ENCODE results near the gene GARIN1A. TPM values are rescaled to one million over a fixed set of nuclear protein-coding genes. Genes with fewer than 3 reads are reported as not detected.
A peak's percentile ranks its signal among the peaks of the same experiment; 100 is the strongest.

The GARIN1A gene
- total and polyA plus RNA-seq, 10 of the 15 experiments (the other 5 are each of a cell fraction or from before 2014, with no cell fraction given): 0.04 to 0.43 (median 0.23) TPM; not detected in 1

DNA sequence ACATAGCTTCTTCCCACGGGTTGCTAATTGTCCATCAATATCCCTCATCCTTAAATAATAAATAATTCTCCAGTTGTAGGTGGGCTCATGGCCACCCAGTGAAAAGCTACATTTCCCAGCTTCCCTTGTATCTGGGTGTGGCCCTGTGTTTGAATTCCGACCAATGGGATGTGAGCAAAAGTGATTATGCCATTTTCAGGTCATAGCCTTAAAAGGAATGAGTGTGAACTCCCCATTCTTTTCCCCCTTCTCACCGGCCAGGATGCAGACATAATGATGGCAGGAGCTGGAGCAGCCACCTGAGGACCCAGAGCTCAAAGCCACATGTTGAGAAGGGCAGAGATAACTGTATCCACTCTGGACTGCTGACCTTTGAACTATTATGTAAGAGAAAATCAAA, 36.7 kb downstream of the GARIN1A start:
- no peak overlapping the region for H2AFZ ChIP-seq (ENCODE audit: control insufficient read depth, low read depth, low read length)
- no peaks in the 10 kb centered on the region for H3K27me3 ChIP-seq (replicated peaks in 1 of 2; ENCODE audit: control insufficient read depth in 2 of 2, insufficient read depth in 2 of 2, low read length in 1 of 2)
- H3K79me2 ChIP-seq (ENCODE audit: control insufficient read depth, insufficient read depth, low read length): no peaks in the 10 kb centered on the region
- intact Hi-C loops (cut with micrococcal nuclease; ENCODE audit: unreplicated experiment) (no loop called here), in situ Hi-C loops (cut with MboI) (no loop called here)
- SMC1A ChIA-PET (ENCODE audit: uncharacterized antibody, unreplicated experiment): interaction anchor here (0.5 to 2.3 kb wide), 8 partner anchors 16 to 81 kb away, joined by 3 to 9 read pairs (median 3); no protein-coding TSS in a partner anchor
- no peak overlapping the region for H3K9ac ChIP-seq (ENCODE audit: control insufficient read depth, insufficient read depth, low read length)
- no peak overlapping the region for H3K27ac ChIP-seq (ENCODE audit: control insufficient read depth, insufficient read depth)
- ATAC-seq (no peak; the same call in 2 of the 3 replicates), FAIRE-seq (no peak), DNase-seq (ENCODE audit: low read depth, low spot score) (no peak)
- RAD21 ChIA-PET (ENCODE audit: unreplicated experiment): interaction anchor here (0.5 to 1.6 kb wide), 5 partner anchors 10 to 82 kb away, joined by 3 to 7 read pairs (median 3); partner anchors contain the start of gene CCDC136
- no peaks in the 10 kb centered on the region for H4K20me1 ChIP-seq (ENCODE audit: control insufficient read depth, insufficient read depth)
- H3K4me2 ChIP-seq (ENCODE audit: control insufficient read depth, insufficient read depth): no peak overlapping the region
- no peak for TF ChIP-seq GABPA (IDR thresholded peaks at IDR 0.05; ENCODE audit: low read depth)
- TF ChIP-seq ESRRA (IDR thresholded peaks at IDR 0.05; ENCODE audit: low read length): no peak
- peak; percentile 33; the same call in 1 of the 2 replicates for TF ChIP-seq NR2C1 (IDR thresholded peaks at IDR 0.05)
- no TSS peak for BruUV-seq (replicated peaks)
- POLR2A ChIA-PET: interaction anchor here (0.7 to 1.6 kb wide), 5 partner anchors 9 to 35 kb away, joined by 3 to 5 read pairs (median 3); no protein-coding TSS in a partner anchor
- 3% methylated on average over 3 of the region's 3 CpGs for WGBS (ENCODE audit: insufficient coverage, insufficient replicate concordance, low lambda C conversion rate, missing lambda C conversion rate)
- H3K4me3 ChIP-seq: no peak overlapping the region
- CTCF ChIA-PET: interaction anchor here (0.9 to 1.5 kb wide), 4 partner anchors 11 to 37 kb away, joined by 3 to 5 read pairs (median 4); partner anchors contain the start of gene GARIN1A
- no peaks in the 10 kb centered on the region for H3K36me3 ChIP-seq (ENCODE audit: control insufficient read depth in 2 of 2, insufficient read depth in 2 of 2, low read length in 1 of 2)
- H3K4me1 ChIP-seq (ENCODE audit: control insufficient read depth, insufficient read depth, low read length): no peaks in the 10 kb centered on the region
- H3K9me3 ChIP-seq (replicated peaks; ENCODE audit: control insufficient read depth, insufficient read depth, low read length): no peaks in the 10 kb centered on the region

DNA sequence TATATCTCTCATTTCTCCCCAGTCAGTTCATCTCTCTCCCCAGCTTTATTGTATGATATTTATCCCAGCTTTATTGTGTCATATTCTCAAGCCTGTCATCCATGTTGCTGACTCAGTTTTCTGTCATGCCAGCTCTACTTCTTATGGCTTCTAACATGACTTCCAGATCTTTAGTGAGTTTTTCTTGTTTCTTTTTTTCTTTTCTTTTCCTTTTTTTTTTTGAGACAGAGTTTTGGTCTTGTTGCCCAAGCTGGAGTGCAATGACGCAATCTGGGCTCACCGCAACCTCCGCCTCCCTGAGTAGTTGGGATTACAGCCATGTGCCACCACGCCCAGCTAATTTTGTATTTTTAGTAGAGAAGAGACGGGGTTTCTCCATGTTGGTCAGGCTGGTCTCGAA, 38.4 kb downstream of the GARIN1A start:
- in situ Hi-C loops (cut with MboI): no loop called here
- Histone ChIP-seq H3K4me3 (no peak overlapping the region), H3K36me3 (ENCODE audit: control insufficient read depth in 2 of 2, insufficient read depth in 2 of 2, low read length in 1 of 2) (no peaks in the 10 kb centered on the region), H3K4me2 (ENCODE audit: control insufficient read depth, insufficient read depth) (no peak overlapping the region), H3K27ac (ENCODE audit: control insufficient read depth, insufficient read depth) (no peak overlapping the region), H3K9me3 (replicated peaks; ENCODE audit: control insufficient read depth, insufficient read depth, low read length) (no peaks in the 10 kb centered on the region), H3K9ac (ENCODE audit: control insufficient read depth, insufficient read depth, low read length) (no peak overlapping the region), H3K79me2 (ENCODE audit: control insufficient read depth, insufficient read depth, low read length) (no peaks in the 10 kb centered on the region), H4K20me1 (ENCODE audit: control insufficient read depth, insufficient read depth) (no peaks in the 10 kb centered on the region), H3K27me3 (replicated peaks in 1 of 2; ENCODE audit: control insufficient read depth in 2 of 2, insufficient read depth in 2 of 2, low read length in 1 of 2) (no peaks in the 10 kb centered on the region), H3K4me1 (ENCODE audit: control insufficient read depth, insufficient read depth, low read length) (no peaks in the 10 kb centered on the region), H2AFZ (ENCODE audit: control insufficient read depth, low read depth, low read length) (no peak overlapping the region)
- no TSS peak for BruUV-seq (replicated peaks)
- DNase-seq (ENCODE audit: low read depth, low spot score) (no peak), FAIRE-seq (no peak), ATAC-seq (no peak)
- ChIA-PET CTCF (no interaction called here), POLR2A (interaction anchor here (0.6 to 0.7 kb wide), 2 partner anchors 37 to 887 kb away, joined by 3 to 4 read pairs; no protein-coding TSS in a partner anchor), SMC1A (ENCODE audit: uncharacterized antibody, unreplicated experiment) (interaction anchor here (0.7 to 1.4 kb wide), 5 partner anchors 11 to 174 kb away, joined by 3 to 5 read pairs (median 3); partner anchors contain the start of gene CALU), RAD21 (ENCODE audit: unreplicated experiment) (interaction anchor here (0.6 kb wide), 1 partner anchor 308 kb away, joined by 3 read pairs; no protein-coding TSS in a partner anchor)
- WGBS (ENCODE audit: insufficient coverage, insufficient replicate concordance, low lambda C conversion rate, missing lambda C conversion rate): 55% methylated on average over 5 of the region's 6 CpGs
- no peak for TF ChIP-seq CHD1 (IDR thresholded peaks at IDR 0.05; ENCODE audit: low read depth, low read length)
- no peak for TF ChIP-seq PML (IDR thresholded peaks at IDR 0.05; ENCODE audit: low read length)
- no peak for TF ChIP-seq HDGF (IDR thresholded peaks at IDR 0.05)
- no peak for TF ChIP-seq NR2C2 (IDR thresholded peaks at IDR 0.05; ENCODE audit: borderline replicate concordance, control insufficient read depth, insufficient read length, low read depth)
- TF ChIP-seq, protein P1, sequence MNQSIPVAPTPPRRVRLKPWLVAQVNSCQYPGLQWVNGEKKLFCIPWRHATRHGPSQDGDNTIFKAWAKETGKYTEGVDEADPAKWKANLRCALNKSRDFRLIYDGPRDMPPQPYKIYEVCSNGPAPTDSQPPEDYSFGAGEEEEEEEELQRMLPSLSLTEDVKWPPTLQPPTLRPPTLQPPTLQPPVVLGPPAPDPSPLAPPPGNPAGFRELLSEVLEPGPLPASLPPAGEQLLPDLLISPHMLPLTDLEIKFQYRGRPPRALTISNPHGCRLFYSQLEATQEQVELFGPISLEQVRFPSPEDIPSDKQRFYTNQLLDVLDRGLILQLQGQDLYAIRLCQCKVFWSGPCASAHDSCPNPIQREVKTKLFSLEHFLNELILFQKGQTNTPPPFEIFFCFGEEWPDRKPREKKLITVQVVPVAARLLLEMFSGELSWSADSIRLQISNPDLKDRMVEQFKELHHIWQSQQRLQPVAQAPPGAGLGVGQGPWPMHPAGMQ (IDR thresholded peaks at IDR 0.05; ENCODE audit: borderline replicate concordance): no peak
- no peak for TF ChIP-seq FOXM1 (IDR thresholded peaks at IDR 0.05; ENCODE audit: low read depth, low read length)
- no peak for TF ChIP-seq BRCA1 (IDR thresholded peaks at IDR 0.05; ENCODE audit: low read depth, low read length)
- TF ChIP-seq MYC (IDR thresholded peaks at IDR 0.05; ENCODE audit: insufficient read depth, insufficient read length, insufficient replicate concordance, low read length, severe bottlenecking): no peak
- TF ChIP-seq, protein P2, sequence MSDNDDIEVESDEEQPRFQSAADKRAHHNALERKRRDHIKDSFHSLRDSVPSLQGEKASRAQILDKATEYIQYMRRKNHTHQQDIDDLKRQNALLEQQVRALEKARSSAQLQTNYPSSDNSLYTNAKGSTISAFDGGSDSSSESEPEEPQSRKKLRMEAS (IDR thresholded peaks at IDR 0.05; ENCODE audit: low read depth, low read length): no peak
- intact Hi-C loops (cut with micrococcal nuclease; ENCODE audit: unreplicated experiment): no loop called here

All from GM12878 (cell line).